ENCODE results near the gene ALDH1A2.

Gene ALDH1A2

GRCh38 chr15:57961919-57962318 is 103.6 kb downstream of the ALDH1A2 start:
- ChIA-PET POLR2A (no interaction called here), CTCF (no interaction called here)
- no peak for TF ChIP-seq LEF1 (IDR thresholded peaks at IDR 0.05; ENCODE audit: borderline replicate concordance)
- TF ChIP-seq SUZ12 (IDR thresholded peaks at IDR 0.05): no peak
- TF ChIP-seq CTBP1 (IDR thresholded peaks at IDR 0.05; ENCODE audit: borderline replicate concordance): no peak
- TF ChIP-seq NFRKB (IDR thresholded peaks at IDR 0.05): no peak
- no peak for TF ChIP-seq TARDBP (IDR thresholded peaks at IDR 0.05)
- no peak for TF ChIP-seq HDGF (IDR thresholded peaks at IDR 0.05; ENCODE audit: borderline replicate concordance)
- TF ChIP-seq ARNT (IDR thresholded peaks at IDR 0.05): no peak
- TF ChIP-seq ZNF384 (IDR thresholded peaks at IDR 0.05): no peak
- no peak for TF ChIP-seq BHLHE40 (IDR thresholded peaks at IDR 0.05; ENCODE audit: borderline replicate concordance)
- no peak for TF ChIP-seq L3MBTL2 (conservative IDR thresholded peaks at IDR 0.05)
- no peak for TF ChIP-seq ELF4 (IDR thresholded peaks at IDR 0.05)
- TF ChIP-seq, protein P1, sequence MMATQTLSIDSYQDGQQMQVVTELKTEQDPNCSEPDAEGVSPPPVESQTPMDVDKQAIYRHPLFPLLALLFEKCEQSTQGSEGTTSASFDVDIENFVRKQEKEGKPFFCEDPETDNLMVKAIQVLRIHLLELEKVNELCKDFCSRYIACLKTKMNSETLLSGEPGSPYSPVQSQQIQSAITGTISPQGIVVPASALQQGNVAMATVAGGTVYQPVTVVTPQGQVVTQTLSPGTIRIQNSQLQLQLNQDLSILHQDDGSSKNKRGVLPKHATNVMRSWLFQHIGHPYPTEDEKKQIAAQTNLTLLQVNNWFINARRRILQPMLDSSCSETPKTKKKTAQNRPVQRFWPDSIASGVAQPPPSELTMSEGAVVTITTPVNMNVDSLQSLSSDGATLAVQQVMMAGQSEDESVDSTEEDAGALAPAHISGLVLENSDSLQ (IDR thresholded peaks at IDR 0.05): no peak
- no peak for TF ChIP-seq FOXK2 (IDR thresholded peaks at IDR 0.05)
- no peak for TF ChIP-seq FOXM1 (IDR thresholded peaks at IDR 0.05; ENCODE audit: borderline replicate concordance)
- no peak for TF ChIP-seq FOXA1 (IDR thresholded peaks at IDR 0.05)
- TF ChIP-seq SP1 (IDR thresholded peaks at IDR 0.05): no peak
- DNase-seq (ENCODE audit: extremely low spot score): no peak

DNA sequence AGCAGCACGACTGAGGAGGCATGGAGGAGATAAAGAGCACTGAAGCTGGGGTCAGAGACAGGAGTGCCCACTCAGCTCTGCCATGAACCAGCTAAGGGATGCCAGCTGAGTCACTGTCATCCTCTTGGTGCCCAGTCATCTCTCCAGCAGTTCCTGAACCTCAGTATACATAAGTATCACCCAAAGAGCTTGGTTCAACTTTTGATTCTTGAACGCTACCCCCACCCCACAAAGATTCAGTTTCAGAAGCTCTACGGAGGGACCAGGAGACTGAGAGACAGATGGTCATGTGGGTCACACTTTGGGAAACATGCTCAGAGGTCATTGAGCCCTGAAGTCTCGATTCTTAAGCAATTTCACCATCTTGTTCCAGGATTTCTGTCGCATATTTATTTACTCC is 108.4 kb downstream of the ALDH1A2 start:
- TF ChIP-seq ZNF384 (IDR thresholded peaks at IDR 0.05) (no peak), L3MBTL2 (conservative IDR thresholded peaks at IDR 0.05) (no peak), HDGF (IDR thresholded peaks at IDR 0.05; ENCODE audit: borderline replicate concordance) (no peak), ARNT (IDR thresholded peaks at IDR 0.05) (no peak), LEF1 (IDR thresholded peaks at IDR 0.05; ENCODE audit: borderline replicate concordance) (no peak), BHLHE40 (IDR thresholded peaks at IDR 0.05; ENCODE audit: borderline replicate concordance) (no peak), SUZ12 (IDR thresholded peaks at IDR 0.05) (no peak), FOXA1 (IDR thresholded peaks at IDR 0.05) (no peak), FOXM1 (IDR thresholded peaks at IDR 0.05; ENCODE audit: borderline replicate concordance) (no peak), NFRKB (IDR thresholded peaks at IDR 0.05) (no peak), ELF4 (IDR thresholded peaks at IDR 0.05) (no peak), CTBP1 (IDR thresholded peaks at IDR 0.05; ENCODE audit: borderline replicate concordance) (no peak), TARDBP (IDR thresholded peaks at IDR 0.05) (no peak), FOXK2 (IDR thresholded peaks at IDR 0.05) (no peak), SP1 (IDR thresholded peaks at IDR 0.05) (no peak)
- TF ChIP-seq, protein P1 (IDR thresholded peaks at IDR 0.05): no peak
- ChIA-PET POLR2A (interaction anchor here (1.0 kb wide), 1 partner anchor 17 kb away, joined by 3 read pairs; no protein-coding TSS in a partner anchor), CTCF (no interaction called here)
- DNase-seq (ENCODE audit: extremely low spot score): no peak

- DNase-seq (ENCODE audit: extremely low spot score): no peak
- ChIA-PET CTCF (no interaction called here), POLR2A (no interaction called here)
- TF ChIP-seq, protein P1 (IDR thresholded peaks at IDR 0.05): no peak
- no peak for TF ChIP-seq LEF1 (IDR thresholded peaks at IDR 0.05; ENCODE audit: borderline replicate concordance)
- TF ChIP-seq ARNT (IDR thresholded peaks at IDR 0.05): no peak
- no peak for TF ChIP-seq SP1 (IDR thresholded peaks at IDR 0.05)
- TF ChIP-seq HDGF (IDR thresholded peaks at IDR 0.05; ENCODE audit: borderline replicate concordance): no peak
- no peak for TF ChIP-seq NFRKB (IDR thresholded peaks at IDR 0.05)
- no peak for TF ChIP-seq ELF4 (IDR thresholded peaks at IDR 0.05)
- no peak for TF ChIP-seq CTBP1 (IDR thresholded peaks at IDR 0.05; ENCODE audit: borderline replicate concordance)
- TF ChIP-seq FOXK2 (IDR thresholded peaks at IDR 0.05): no peak
- no peak for TF ChIP-seq FOXA1 (IDR thresholded peaks at IDR 0.05)
- TF ChIP-seq ZNF384 (IDR thresholded peaks at IDR 0.05): no peak
- no peak for TF ChIP-seq TARDBP (IDR thresholded peaks at IDR 0.05)
- no peak for TF ChIP-seq SUZ12 (IDR thresholded peaks at IDR 0.05)
- no peak for TF ChIP-seq FOXM1 (IDR thresholded peaks at IDR 0.05; ENCODE audit: borderline replicate concordance)
Observed at GRCh38 chr15:57953874-57954273, 111.6 kb downstream of the ALDH1A2 start.

DNA sequence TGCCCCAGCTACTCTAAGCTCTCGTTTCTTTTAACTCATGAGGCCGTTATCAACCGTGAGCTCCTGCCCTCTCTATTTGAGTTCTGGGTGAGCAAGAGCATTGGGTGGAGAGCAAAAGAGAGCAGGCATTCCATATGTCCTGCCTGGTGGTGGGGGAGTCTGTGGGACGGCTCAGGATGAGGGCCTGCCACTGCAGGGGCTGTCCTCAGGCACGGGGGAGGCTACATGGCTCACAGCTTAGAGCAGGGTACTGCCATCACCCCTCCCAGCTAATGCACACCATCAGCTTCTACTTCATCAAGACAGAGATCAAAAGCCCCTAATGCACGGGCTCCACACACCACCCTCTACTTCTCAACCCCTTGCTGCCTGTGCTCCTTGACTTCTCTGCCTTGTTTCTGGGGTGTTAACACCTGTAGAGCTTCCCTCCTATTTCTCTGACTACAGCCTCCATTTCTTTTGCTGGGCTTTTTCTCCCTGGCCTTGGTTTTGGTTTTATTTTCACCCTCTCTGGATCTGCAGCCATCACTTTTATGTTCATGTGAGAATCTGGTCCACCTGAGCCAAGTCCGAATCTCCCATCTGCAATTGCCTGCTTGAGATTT is 114.1 kb downstream of the ALDH1A2 start:
- CTCF ChIA-PET: no interaction called here
- POLR2A ChIA-PET: no interaction called here
- TF ChIP-seq ARNT (IDR thresholded peaks at IDR 0.05) (no peak), SUZ12 (IDR thresholded peaks at IDR 0.05) (no peak), BHLHE40 (IDR thresholded peaks at IDR 0.05; ENCODE audit: borderline replicate concordance) (no peak), TARDBP (IDR thresholded peaks at IDR 0.05) (no peak), FOXM1 (IDR thresholded peaks at IDR 0.05; ENCODE audit: borderline replicate concordance) (no peak)
- TF ChIP-seq, protein P1 (IDR thresholded peaks at IDR 0.05): no peak
- no peak for DNase-seq (ENCODE audit: extremely low spot score)

DNA sequence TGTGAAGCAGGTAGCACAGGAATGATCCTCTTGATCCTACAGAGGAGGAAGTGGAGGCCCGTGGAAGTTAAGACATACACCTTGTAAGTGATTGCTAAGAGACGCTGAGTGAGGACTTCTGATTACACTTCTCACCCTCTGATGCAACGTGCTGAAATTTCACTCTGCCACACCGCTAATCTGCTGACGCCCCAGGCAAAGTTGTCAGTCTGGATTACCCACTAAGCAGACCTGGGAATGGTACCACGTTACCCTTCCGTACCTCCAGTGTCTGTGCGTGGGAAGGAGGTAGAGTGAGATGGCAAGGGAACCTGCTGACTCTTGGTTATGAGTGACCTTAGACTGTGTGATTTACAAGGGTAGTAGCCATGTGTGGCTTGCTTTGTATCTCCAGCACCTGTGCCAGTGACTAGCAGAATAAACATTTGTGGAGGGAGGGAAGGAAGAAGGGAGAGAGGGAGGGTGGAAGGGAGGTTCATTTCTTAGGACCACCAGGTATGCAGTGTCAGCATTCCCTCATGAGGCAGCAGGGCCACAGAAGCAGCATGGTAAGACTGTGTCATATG is 115.0 kb downstream of the ALDH1A2 start:
- DNase-seq (ENCODE audit: extremely low spot score): no peak
- no peak for TF ChIP-seq CTBP1 (IDR thresholded peaks at IDR 0.05; ENCODE audit: borderline replicate concordance)
- no peak for TF ChIP-seq ARNT (IDR thresholded peaks at IDR 0.05)
- TF ChIP-seq FOXA1 (IDR thresholded peaks at IDR 0.05): no peak
- no peak for TF ChIP-seq SUZ12 (IDR thresholded peaks at IDR 0.05)
- no peak for TF ChIP-seq FOXM1 (IDR thresholded peaks at IDR 0.05; ENCODE audit: borderline replicate concordance)
- TF ChIP-seq ZNF384 (IDR thresholded peaks at IDR 0.05): no peak
- TF ChIP-seq, protein P1 (IDR thresholded peaks at IDR 0.05): no peak
- TF ChIP-seq HDGF (IDR thresholded peaks at IDR 0.05; ENCODE audit: borderline replicate concordance): no peak
- TF ChIP-seq ELF4 (IDR thresholded peaks at IDR 0.05): no peak
- no peak for TF ChIP-seq FOXK2 (IDR thresholded peaks at IDR 0.05)
- no peak for TF ChIP-seq NFRKB (IDR thresholded peaks at IDR 0.05)
- no peak for TF ChIP-seq LEF1 (IDR thresholded peaks at IDR 0.05; ENCODE audit: borderline replicate concordance)
- TF ChIP-seq L3MBTL2 (conservative IDR thresholded peaks at IDR 0.05): no peak
- no peak for TF ChIP-seq BHLHE40 (IDR thresholded peaks at IDR 0.05; ENCODE audit: borderline replicate concordance)
- TF ChIP-seq SP1 (IDR thresholded peaks at IDR 0.05): no peak
- TF ChIP-seq TARDBP (IDR thresholded peaks at IDR 0.05): no peak
- CTCF ChIA-PET: no interaction called here
- POLR2A ChIA-PET: no interaction called here
